Activated naive CD4-positive, alpha-beta T cell treated with anti-CD3 and anti-CD28 coated beads, Interleukin-2, amount 50 U/mL, for 72 hours (primary cell): ENCODE data around the gene KLKB1. TPM values are rescaled to one million over a fixed set of nuclear protein-coding genes. Genes with fewer than 3 reads are reported as not detected.
"Not testable (repeated sequence)": the region's sequence is repeated elsewhere in the genome, so short reads cannot be mapped to it uniquely, and the experiment has no call there.

Experiments used
- ATAC-seq, 2 donors: fragments of 150-1000 bp; cut with Tn5 transposase; 2 replicates each; pipeline ENCODE4 v1.10.0; 2021; ENCODE audit warnings: mild to moderate bottlenecking in 2 of 2, moderate library complexity in 2 of 2
- DNase-seq, 2 donors: peaks; one replicate each; pipeline ENCODE4 v3.0.0; 2021 to 2022; ENCODE audit warnings: low spot score in 2 of 2
- H3K27ac Mint-ChIP-seq, 2 donors: one replicate each; pipeline ENCODE4 v1.8.0; 2022; ENCODE audit warnings: mild to moderate bottlenecking in 2 of 2, mixed read lengths in 2 of 2
- H3K36me3 Mint-ChIP-seq, 2 donors: one replicate each; pipeline ENCODE4 v1.8.0; 2022; ENCODE audit warnings: mixed read lengths in 2 of 2
- H3K9me3 Mint-ChIP-seq, 2 donors: one replicate each; pipeline ENCODE4 v1.8.0; 2022; ENCODE audit warnings: mixed read lengths in 2 of 2
- total RNA-seq, 2 donors: library from RNA; stranded (reverse); gene quantifications; one replicate each; pipeline ENCODE4 v1.2.3, GENCODE V29; 2022

Gene KLKB1
- total RNA-seq, 2 donors from 2014 or later = 0.45 TPM; not detected in 1

- peak in 1 of 2 donors; percentile 26 for ATAC-seq
- Mint-ChIP-seq H3K9me3 (peaks cover 8 to 12% of the 10 kb centered on the region in 2 donors), H3K27ac (no peak overlapping the region), H3K36me3 (peaks cover 9 to 17% of the 10 kb centered on the region in 2 donors)
- no peak for DNase-seq
Observed at GRCh38 chr4:186248643-186249042, 21.3 kb downstream of the KLKB1 start.

- peaks cover 8 to 12% of the 10 kb centered on the region in 2 donors for H3K9me3 Mint-ChIP-seq
- H3K27ac Mint-ChIP-seq = no peak overlapping the region
- ATAC-seq = no peak
- peaks cover 9 to 17% of the 10 kb centered on the region in 2 donors for H3K36me3 Mint-ChIP-seq
- DNase-seq = no peak
Observed at GRCh38 chr4:186249785-186250754, 22.8 kb downstream of the KLKB1 start.

GRCh38 chr4:186250760-186251159, 23.5 kb downstream of the KLKB1 start:
- no peak for DNase-seq
- Mint-ChIP-seq H3K9me3 (peaks cover 7 to 11% of the 10 kb centered on the region in 2 donors), H3K27ac (no peak overlapping the region), H3K36me3 (peaks cover 6 to 16% of the 10 kb centered on the region in 2 donors)
- no peak for ATAC-seq

GRCh38 chr4:186255122-186255521, 27.8 kb downstream of the KLKB1 start:
- H3K27ac Mint-ChIP-seq = no peak overlapping the region
- DNase-seq (no peak), ATAC-seq (no peak)
- H3K36me3 Mint-ChIP-seq = peaks cover 0 to 7% of the 10 kb centered on the region in 2 donors
- no peaks in the 10 kb centered on the region for H3K9me3 Mint-ChIP-seq

- H3K27ac Mint-ChIP-seq = peak overlapping the region in 1 of 2 donors; percentile 44
- no peaks in the 10 kb centered on the region for H3K9me3 Mint-ChIP-seq
- no peaks in the 10 kb centered on the region for H3K36me3 Mint-ChIP-seq
- no peak for ATAC-seq
- no peak for DNase-seq
Observed at GRCh38 chr4:186258216-186258811, 31.0 kb downstream of the KLKB1 start.

- Mint-ChIP-seq H3K9me3 (no peaks in the 10 kb centered on the region), H3K27ac (no peak overlapping the region), H3K36me3 (no peaks in the 10 kb centered on the region)
- ATAC-seq (no peak), DNase-seq (no peak)
Observed at GRCh38 chr4:186260117-186260503, 32.8 kb downstream of the KLKB1 start.

- ATAC-seq = no peak
- Mint-ChIP-seq H3K27ac (no peak overlapping the region), H3K36me3 (no peaks in the 10 kb centered on the region), H3K9me3 (no peaks in the 10 kb centered on the region)
- DNase-seq = no peak
Observed at GRCh38 chr4:186260504-186261448, 33.5 kb downstream of the KLKB1 start.

- Mint-ChIP-seq H3K27ac (no peak overlapping the region), H3K9me3 (no peaks in the 10 kb centered on the region), H3K36me3 (peaks cover 0 to 8% of the 10 kb centered on the region in 2 donors)
- no peak for ATAC-seq
- DNase-seq = no peak
Observed at GRCh38 chr4:186264660-186265059, 37.4 kb downstream of the KLKB1 start.

- H3K27ac Mint-ChIP-seq, DNase-seq, H3K9me3 Mint-ChIP-seq, ATAC-seq, H3K36me3 Mint-ChIP-seq: not testable (repeated sequence)
Observed at GRCh38 chr4:186265250-186265649, 37.9 kb downstream of the KLKB1 start.

GRCh38 chr4:186265683-186266652, 38.7 kb downstream of the KLKB1 start, which contains the start of gene F11:
Gene F11, plus strand, starts transcription at chr4:186266189. Its CDS starts 948 bp downstream, at chr4:186267137.
- Mint-ChIP-seq H3K27ac (no peak within 1 kb of the TSS), H3K36me3 (peaks cover 0 to 8% of the 10 kb centered on the region in 2 donors), H3K9me3 (no peaks in the 10 kb centered on the region)
- ATAC-seq (no peak), DNase-seq (no peak)

GRCh38 chr4:186266729-186267456, 39.6 kb downstream of the KLKB1 start:
- DNase-seq = no peak

GRCh38 chr4:186271081-186271678, 43.9 kb downstream of the KLKB1 start:
- ATAC-seq (no peak), DNase-seq (no peak)
- Mint-ChIP-seq H3K9me3 (no peaks in the 10 kb centered on the region), H3K27ac (no peak overlapping the region), H3K36me3 (peaks cover 0 to 8% of the 10 kb centered on the region in 2 donors)

More at GRCh38 chr4:186266729-186267456, 39.6 kb downstream of the KLKB1 start:
- no peaks in the 10 kb centered on the region for H3K9me3 Mint-ChIP-seq
- no peak for ATAC-seq
- H3K27ac Mint-ChIP-seq = no peak overlapping the region
- H3K36me3 Mint-ChIP-seq = peaks cover 0 to 8% of the 10 kb centered on the region in 2 donors

- no peak for DNase-seq
- no peaks in the 10 kb centered on the region for H3K9me3 Mint-ChIP-seq
- ATAC-seq = no peak
- no peak overlapping the region for H3K27ac Mint-ChIP-seq
- H3K36me3 Mint-ChIP-seq = peaks cover 0 to 8% of the 10 kb centered on the region in 2 donors
Observed at GRCh38 chr4:186272699-186273391, 45.5 kb downstream of the KLKB1 start.

GRCh38 chr4:186273392-186273789, 46.1 kb downstream of the KLKB1 start:
- not testable (repeated sequence) for H3K9me3 Mint-ChIP-seq, DNase-seq, ATAC-seq, H3K27ac Mint-ChIP-seq, H3K36me3 Mint-ChIP-seq
